K562 (cell line): Measurements from ENCODE around the gene KCNK1. TPM values are rescaled to one million over a fixed set of nuclear protein-coding genes. Genes with fewer than 3 reads are reported as not detected.

Experiments
- CBFA2T3 ChIP-seq: fragments of 450-650 bp; IDR thresholded peaks from 2 replicates; pipeline ENCODE4 v1.6.1; 2017
- FOXK2 ChIP-seq, 2 experiments: fragments of 450-650 bp; IDR thresholded peaks in 1 of 2; conservative IDR thresholded peaks in 1 of 2; 2 replicates each; pipeline ENCODE4 v1.6.1; 2016; ENCODE audit warnings: low read depth in 2 of 2, mild to moderate bottlenecking in 1 of 2
- GTF2F1 ChIP-seq: IDR thresholded peaks from 2 replicates; pipeline ENCODE4 v1.6.1; 2011; ENCODE audit warnings: low read depth, low read length, improper control_type of control experiment
- HDAC8 ChIP-seq: fragments of 450-650 bp; IDR thresholded peaks from 2 replicates; pipeline ENCODE4 v1.6.1; 2016; ENCODE audit warnings: mild to moderate bottlenecking, missing genetic modification characterization, moderate library complexity, missing compliant biosample characterization
- HNRNPK ChIP-seq: fragments of 200-400 bp; formaldehyde crosslinking; IDR thresholded peaks from one replicate; pipeline ENCODE4 v1.6.1; 2018; ENCODE audit warnings: mild to moderate bottlenecking, low read depth, low read length; ENCODE audit not compliant: poor library complexity, severe bottlenecking
- IFI16 ChIP-seq: fragments of 250-450 bp; sonication (Bioruptor Pico); IDR thresholded peaks from 2 replicates; pipeline ENCODE4 v2.1.2; 2022; ENCODE audit warnings: mild to moderate bottlenecking, inconsistent platforms
- KLF16 ChIP-seq: IDR thresholded peaks from 2 replicates; pipeline ENCODE4 v1.6.1; 2016; ENCODE audit warnings: antibody characterized with exemption
- MAZ ChIP-seq, 2 experiments: fragments of 450-650 bp in 1 of 2; sonication (generic) in 1 of 2; formaldehyde crosslinking; IDR thresholded peaks in 1 of 2; conservative IDR thresholded peaks in 1 of 2; 2 replicates each; pipeline versions ENCODE4 v1.4.0 to v1.5.0; 2020; ENCODE audit warnings: mild to moderate bottlenecking in 1 of 2, missing genetic modification reagents in 1 of 2
- MEF2A ChIP-seq: IDR thresholded peaks from 2 replicates; pipeline ENCODE4 v1.6.1; 2011; ENCODE audit warnings: low read depth, mild to moderate bottlenecking, low read length, moderate library complexity; ENCODE audit not compliant: control insufficient read depth
- POLR2AphosphoS5 ChIP-seq: IDR thresholded peaks from 2 replicates; pipeline ENCODE4 v1.6.1; 2011; ENCODE audit warnings: mild to moderate bottlenecking, low read depth, low read length, moderate library complexity; ENCODE audit not compliant: control insufficient read depth, insufficient read depth
- TAF9B ChIP-seq: fragments of 450-650 bp; IDR thresholded peaks from 2 replicates; pipeline ENCODE4 v1.6.1; 2018; ENCODE audit warnings: mild to moderate bottlenecking; ENCODE audit not compliant: partially characterized antibody
- U2AF2 ChIP-seq: fragments of 200-400 bp; formaldehyde crosslinking; optimal IDR thresholded peaks from 2 replicates; pipeline ENCODE3; 2017; ENCODE audit warnings: low read depth, mild to moderate bottlenecking, low read length
- ZBTB7A ChIP-seq: IDR thresholded peaks from 2 replicates; pipeline ENCODE4 v1.6.1; 2011; ENCODE audit warnings: low read depth, mild to moderate bottlenecking, low read length, moderate library complexity, borderline replicate concordance; ENCODE audit not compliant: control insufficient read depth
- ZNF24 ChIP-seq: fragments of 450-650 bp; IDR thresholded peaks from 2 replicates; pipeline ENCODE4 v1.6.1; 2016
- ZNF282 ChIP-seq: sonication (generic); formaldehyde crosslinking; IDR thresholded peaks from 2 replicates; pipeline ENCODE4 v1.8.1; 2023; ENCODE audit warnings: missing genetic modification reagents
- polyA plus RNA-seq, 8 experiments: library from polyadenylated mRNA; depleted of rRNA in 4 of 8; stranded (reverse) in 5 of 8; unstranded in 3 of 8; fragments of >200 nt; fragmentation: Nextera tagmentation in 2 of 8; fragmentation: Illumina TruSeq in 1 of 8; extraction: Ambion mirVana in 2 of 8; extraction: Trizol in 1 of 8; gene quantifications; 2 replicates each; pipeline versions ENCODE4 v1.2.1 to v1.2.3, GENCODE V29; 2011 to 2014; ENCODE audit warnings: inconsistent platforms in 1 of 8, missing spikeins in 1 of 8
- total RNA-seq, 7 experiments: library from RNA; depleted of rRNA in 6 of 7; stranded (reverse); fragments of >200 nt in 6 of 7; fragmentation: Illumina TruSeq in 2 of 7; extraction: Trizol in 2 of 7; gene quantifications; 2 replicates each; pipeline versions ENCODE4 v1.2.1 to v1.2.3, GENCODE V29; 2011 to 2021; ENCODE audit warnings: low replicate concordance in 1 of 7
- TF ChIP-seq, protein P1 (sequence below): sonication (generic); formaldehyde crosslinking; IDR thresholded peaks from 2 replicates; pipeline ENCODE4 v1.8.1; 2022; ENCODE audit warnings: missing genetic modification reagents
- TF ChIP-seq, protein P2 (sequence below): sonication (generic); formaldehyde crosslinking; IDR thresholded peaks from 2 replicates; pipeline ENCODE4 v1.4.0; 2020; ENCODE audit warnings: mild to moderate bottlenecking, missing genetic modification reagents
- TF ChIP-seq, protein P3 (sequence below): sonication (generic); formaldehyde crosslinking; IDR thresholded peaks from 2 replicates; pipeline ENCODE4 v1.8.1; 2023; ENCODE audit warnings: mild to moderate bottlenecking, missing genetic modification reagents
- TF ChIP-seq, protein P4 (sequence below): fragments of 250-450 bp; sonication (Bioruptor Pico); IDR thresholded peaks from 2 replicates; pipeline ENCODE4 v1.4.0; 2020; ENCODE audit warnings: mild to moderate bottlenecking, moderate library complexity, borderline replicate concordance

The KCNK1 gene
- total and polyA plus RNA-seq, 9 of the 15 experiments (the other 6 are each of a cell fraction or from before 2014, with no cell fraction given), result 3.1 to 22.7 (median 6.0) TPM

DNA sequence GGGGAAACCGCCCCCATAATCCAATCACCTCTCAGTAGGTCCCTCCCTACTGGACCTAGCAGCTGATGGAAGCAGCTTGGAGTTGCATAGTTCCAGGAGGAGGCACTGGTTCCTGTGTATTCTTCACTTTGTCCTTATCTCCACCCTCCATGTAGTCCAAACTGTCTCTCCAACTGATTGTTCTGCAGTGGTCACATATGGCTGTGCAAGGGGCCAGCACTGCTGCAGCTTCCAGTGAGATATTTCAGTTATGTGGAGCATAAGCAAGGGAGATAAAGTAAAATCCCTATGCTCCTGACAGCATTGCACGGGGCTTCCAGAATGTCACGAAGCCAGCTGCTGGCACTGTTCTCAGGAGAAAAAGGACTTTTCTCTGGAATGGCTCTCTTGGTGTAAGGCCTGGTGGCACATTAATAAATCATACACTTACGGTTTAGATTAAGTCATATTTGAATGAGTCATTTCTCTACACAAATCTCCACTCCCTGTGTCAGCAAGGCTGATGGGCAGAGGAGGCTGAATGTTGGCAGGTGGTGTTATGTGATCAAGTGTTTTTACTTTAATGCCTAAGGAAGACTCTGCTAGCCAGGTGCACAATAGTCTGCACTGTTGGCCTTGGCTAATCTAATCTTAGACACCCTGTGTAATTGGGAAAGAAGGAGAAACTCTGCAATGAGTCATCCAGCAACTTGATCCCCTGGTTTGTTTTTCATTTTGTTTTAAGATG lies 93.4 kb downstream of the KCNK1 start (continued):
- TF ChIP-seq ZBTB7A, result no peak; the same call in 1 of the 2 replicates
- peak; percentile 56 to 64 for TF ChIP-seq FOXK2 (conservative IDR thresholded peaks at IDR 0.05 in 1 of 2, IDR thresholded peaks at IDR 0.05 in 1 of 2; ENCODE audit: low read depth in 2 of 2)
- TF ChIP-seq ZNF282 (CRISPR knock-in tag), result no peak
- TF ChIP-seq CBFA2T3, result peak; percentile 95
- no peak for TF ChIP-seq HDAC8
- TF ChIP-seq, protein P1, sequence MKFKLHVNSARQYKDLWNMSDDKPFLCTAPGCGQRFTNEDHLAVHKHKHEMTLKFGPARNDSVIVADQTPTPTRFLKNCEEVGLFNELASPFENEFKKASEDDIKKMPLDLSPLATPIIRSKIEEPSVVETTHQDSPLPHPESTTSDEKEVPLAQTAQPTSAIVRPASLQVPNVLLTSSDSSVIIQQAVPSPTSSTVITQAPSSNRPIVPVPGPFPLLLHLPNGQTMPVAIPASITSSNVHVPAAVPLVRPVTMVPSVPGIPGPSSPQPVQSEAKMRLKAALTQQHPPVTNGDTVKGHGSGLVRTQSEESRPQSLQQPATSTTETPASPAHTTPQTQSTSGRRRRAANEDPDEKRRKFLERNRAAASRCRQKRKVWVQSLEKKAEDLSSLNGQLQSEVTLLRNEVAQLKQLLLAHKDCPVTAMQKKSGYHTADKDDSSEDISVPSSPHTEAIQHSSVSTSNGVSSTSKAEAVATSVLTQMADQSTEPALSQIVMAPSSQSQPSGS, result no peak
- TF ChIP-seq HNRNPK, result no peak
- TF ChIP-seq, protein P2, sequence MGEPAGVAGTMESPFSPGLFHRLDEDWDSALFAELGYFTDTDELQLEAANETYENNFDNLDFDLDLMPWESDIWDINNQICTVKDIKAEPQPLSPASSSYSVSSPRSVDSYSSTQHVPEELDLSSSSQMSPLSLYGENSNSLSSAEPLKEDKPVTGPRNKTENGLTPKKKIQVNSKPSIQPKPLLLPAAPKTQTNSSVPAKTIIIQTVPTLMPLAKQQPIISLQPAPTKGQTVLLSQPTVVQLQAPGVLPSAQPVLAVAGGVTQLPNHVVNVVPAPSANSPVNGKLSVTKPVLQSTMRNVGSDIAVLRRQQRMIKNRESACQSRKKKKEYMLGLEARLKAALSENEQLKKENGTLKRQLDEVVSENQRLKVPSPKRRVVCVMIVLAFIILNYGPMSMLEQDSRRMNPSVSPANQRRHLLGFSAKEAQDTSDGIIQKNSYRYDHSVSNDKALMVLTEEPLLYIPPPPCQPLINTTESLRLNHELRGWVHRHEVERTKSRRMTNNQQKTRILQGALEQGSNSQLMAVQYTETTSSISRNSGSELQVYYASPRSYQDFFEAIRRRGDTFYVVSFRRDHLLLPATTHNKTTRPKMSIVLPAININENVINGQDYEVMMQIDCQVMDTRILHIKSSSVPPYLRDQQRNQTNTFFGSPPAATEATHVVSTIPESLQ (CRISPR knock-in tag), result no peak
- peak; percentile 69 for TF ChIP-seq POLR2AphosphoS5
- no peak for TF ChIP-seq TAF9B
- TF ChIP-seq KLF16, result peak; percentile 82
- TF ChIP-seq, protein P3, sequence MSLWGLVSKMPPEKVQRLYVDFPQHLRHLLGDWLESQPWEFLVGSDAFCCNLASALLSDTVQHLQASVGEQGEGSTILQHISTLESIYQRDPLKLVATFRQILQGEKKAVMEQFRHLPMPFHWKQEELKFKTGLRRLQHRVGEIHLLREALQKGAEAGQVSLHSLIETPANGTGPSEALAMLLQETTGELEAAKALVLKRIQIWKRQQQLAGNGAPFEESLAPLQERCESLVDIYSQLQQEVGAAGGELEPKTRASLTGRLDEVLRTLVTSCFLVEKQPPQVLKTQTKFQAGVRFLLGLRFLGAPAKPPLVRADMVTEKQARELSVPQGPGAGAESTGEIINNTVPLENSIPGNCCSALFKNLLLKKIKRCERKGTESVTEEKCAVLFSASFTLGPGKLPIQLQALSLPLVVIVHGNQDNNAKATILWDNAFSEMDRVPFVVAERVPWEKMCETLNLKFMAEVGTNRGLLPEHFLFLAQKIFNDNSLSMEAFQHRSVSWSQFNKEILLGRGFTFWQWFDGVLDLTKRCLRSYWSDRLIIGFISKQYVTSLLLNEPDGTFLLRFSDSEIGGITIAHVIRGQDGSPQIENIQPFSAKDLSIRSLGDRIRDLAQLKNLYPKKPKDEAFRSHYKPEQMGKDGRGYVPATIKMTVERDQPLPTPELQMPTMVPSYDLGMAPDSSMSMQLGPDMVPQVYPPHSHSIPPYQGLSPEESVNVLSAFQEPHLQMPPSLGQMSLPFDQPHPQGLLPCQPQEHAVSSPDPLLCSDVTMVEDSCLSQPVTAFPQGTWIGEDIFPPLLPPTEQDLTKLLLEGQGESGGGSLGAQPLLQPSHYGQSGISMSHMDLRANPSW (CRISPR knock-in tag), result no peak
- TF ChIP-seq MAZ (CRISPR knock-in tag; conservative IDR thresholded peaks at IDR 0.05 in 1 of 2, IDR thresholded peaks at IDR 0.05 in 1 of 2), result 0 out of 4 replicates have a peak, but pooled peaks of 1 of the 2 experiments have one; percentile 35
- TF ChIP-seq MEF2A, result peak; percentile 49; the same call in 1 of the 2 replicates
- TF ChIP-seq, protein P4, sequence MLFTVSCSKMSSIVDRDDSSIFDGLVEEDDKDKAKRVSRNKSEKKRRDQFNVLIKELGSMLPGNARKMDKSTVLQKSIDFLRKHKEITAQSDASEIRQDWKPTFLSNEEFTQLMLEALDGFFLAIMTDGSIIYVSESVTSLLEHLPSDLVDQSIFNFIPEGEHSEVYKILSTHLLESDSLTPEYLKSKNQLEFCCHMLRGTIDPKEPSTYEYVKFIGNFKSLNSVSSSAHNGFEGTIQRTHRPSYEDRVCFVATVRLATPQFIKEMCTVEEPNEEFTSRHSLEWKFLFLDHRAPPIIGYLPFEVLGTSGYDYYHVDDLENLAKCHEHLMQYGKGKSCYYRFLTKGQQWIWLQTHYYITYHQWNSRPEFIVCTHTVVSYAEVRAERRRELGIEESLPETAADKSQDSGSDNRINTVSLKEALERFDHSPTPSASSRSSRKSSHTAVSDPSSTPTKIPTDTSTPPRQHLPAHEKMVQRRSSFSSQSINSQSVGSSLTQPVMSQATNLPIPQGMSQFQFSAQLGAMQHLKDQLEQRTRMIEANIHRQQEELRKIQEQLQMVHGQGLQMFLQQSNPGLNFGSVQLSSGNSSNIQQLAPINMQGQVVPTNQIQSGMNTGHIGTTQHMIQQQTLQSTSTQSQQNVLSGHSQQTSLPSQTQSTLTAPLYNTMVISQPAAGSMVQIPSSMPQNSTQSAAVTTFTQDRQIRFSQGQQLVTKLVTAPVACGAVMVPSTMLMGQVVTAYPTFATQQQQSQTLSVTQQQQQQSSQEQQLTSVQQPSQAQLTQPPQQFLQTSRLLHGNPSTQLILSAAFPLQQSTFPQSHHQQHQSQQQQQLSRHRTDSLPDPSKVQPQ (CRISPR knock-in tag), result no peak
- no peak for TF ChIP-seq IFI16
- TF ChIP-seq GTF2F1, result no peak
- no peak; the same call in 1 of the 2 replicates for TF ChIP-seq ZNF24
- no peak for TF ChIP-seq U2AF2
